ENCODE measurements around the gene PDIA2.

Gene PDIA2

DNA sequence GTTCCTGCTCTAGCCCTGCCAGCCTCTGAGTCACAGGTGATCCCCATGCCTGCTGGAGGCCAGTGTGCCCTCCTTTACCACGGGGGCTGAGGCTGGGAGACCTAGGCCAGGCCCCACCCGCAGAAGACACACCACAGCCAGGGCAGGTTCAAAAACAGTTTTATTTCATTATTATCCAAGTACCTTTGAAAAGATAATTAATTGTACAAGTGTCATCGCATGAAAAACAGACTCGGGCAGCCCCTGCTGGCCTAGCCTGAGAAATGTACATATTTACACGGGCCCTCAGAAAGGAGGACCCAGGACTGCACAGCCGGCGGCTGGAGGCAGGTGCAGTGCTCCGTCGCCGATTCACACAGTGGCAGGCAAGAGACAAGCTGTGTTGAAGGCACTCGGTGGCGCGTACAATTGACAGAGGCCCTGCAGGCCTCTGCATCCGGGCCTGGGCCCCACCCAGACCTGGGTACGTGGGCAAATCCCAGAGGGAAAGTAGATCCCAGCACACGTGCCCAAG lies 4.4 kb downstream of the PDIA2 start:
- Histone ChIP-seq H3K36me3 (peaks cover 62% of the 10 kb centered on the region), H3K27me3 (peaks cover 12% of the 10 kb centered on the region), H3K9me3 (no peaks in the 10 kb centered on the region), H3K27ac (no peak overlapping the region), H3K4me3 (ENCODE audit: low read depth in 1 of 2, low read length in 1 of 2) (no peak overlapping the region), H3K4me1 (ENCODE audit: control insufficient read depth in 1 of 2, insufficient read depth in 1 of 2, low read depth in 1 of 2, low read length in 1 of 2) (no peaks in the 10 kb centered on the region)
- TF ChIP-seq, protein P1, sequence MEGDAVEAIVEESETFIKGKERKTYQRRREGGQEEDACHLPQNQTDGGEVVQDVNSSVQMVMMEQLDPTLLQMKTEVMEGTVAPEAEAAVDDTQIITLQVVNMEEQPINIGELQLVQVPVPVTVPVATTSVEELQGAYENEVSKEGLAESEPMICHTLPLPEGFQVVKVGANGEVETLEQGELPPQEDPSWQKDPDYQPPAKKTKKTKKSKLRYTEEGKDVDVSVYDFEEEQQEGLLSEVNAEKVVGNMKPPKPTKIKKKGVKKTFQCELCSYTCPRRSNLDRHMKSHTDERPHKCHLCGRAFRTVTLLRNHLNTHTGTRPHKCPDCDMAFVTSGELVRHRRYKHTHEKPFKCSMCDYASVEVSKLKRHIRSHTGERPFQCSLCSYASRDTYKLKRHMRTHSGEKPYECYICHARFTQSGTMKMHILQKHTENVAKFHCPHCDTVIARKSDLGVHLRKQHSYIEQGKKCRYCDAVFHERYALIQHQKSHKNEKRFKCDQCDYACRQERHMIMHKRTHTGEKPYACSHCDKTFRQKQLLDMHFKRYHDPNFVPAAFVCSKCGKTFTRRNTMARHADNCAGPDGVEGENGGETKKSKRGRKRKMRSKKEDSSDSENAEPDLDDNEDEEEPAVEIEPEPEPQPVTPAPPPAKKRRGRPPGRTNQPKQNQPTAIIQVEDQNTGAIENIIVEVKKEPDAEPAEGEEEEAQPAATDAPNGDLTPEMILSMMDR (IDR thresholded peaks at IDR 0.05), result no peak

DNA sequence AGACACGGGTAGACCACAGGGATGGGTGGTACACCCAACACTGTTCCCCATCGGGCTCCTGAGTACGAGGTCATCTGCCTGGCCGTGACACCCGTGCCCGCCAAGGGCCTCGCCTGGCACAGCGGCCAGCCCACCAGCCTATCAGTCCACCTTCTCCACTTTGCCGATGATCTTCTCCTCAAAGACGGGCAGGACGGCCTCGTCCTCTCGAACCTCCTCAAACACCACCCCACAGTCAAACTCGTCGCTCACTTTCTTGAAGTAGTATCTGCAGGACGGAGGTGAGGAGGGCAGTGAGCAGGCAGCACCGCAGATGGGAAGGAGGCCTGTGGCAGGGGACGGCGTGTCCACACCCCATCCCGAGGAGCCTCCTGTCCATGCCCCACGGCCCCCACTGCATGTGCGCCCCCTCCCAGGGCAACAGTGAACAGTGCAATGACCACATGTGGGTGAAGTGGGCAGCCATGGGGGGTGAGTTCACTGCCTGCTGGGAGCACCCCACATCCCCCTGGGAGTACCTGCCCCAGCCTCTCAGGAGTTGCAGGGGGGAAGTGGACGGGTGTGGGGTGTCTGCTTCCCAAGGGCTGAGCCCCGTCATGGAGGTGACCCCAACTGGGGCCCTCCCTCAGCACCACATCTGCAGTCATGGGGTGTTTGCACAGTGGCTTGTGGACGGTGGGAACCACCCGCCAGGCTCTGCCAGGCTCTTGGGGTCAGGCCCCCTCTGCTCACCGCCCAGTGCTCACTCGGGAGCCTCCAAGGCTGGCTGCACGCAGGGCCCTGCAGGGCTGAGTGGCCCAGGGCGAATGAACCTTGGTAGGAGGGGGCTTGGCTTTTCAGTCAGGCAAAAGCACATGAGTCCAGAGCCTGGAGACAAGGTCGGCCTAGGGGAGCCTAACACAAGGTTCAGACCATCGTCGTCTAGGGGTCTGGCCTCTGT lies 5.3 kb downstream of the PDIA2 start:
- no peak overlapping the region for H3K4me3 ChIP-seq (ENCODE audit: low read depth in 1 of 2, low read length in 1 of 2)
- H3K4me1 ChIP-seq (ENCODE audit: control insufficient read depth in 1 of 2, insufficient read depth in 1 of 2, low read depth in 1 of 2, low read length in 1 of 2), result no peaks in the 10 kb centered on the region
- H3K9me3 ChIP-seq, result no peaks in the 10 kb centered on the region
- no peak overlapping the region for H3K27ac ChIP-seq
- H3K36me3 ChIP-seq, result peaks cover 71% of the 10 kb centered on the region
- TF ChIP-seq, protein P1 (IDR thresholded peaks at IDR 0.05), result no peak
- H3K27me3 ChIP-seq, result peaks cover 3% of the 10 kb centered on the region

DNA sequence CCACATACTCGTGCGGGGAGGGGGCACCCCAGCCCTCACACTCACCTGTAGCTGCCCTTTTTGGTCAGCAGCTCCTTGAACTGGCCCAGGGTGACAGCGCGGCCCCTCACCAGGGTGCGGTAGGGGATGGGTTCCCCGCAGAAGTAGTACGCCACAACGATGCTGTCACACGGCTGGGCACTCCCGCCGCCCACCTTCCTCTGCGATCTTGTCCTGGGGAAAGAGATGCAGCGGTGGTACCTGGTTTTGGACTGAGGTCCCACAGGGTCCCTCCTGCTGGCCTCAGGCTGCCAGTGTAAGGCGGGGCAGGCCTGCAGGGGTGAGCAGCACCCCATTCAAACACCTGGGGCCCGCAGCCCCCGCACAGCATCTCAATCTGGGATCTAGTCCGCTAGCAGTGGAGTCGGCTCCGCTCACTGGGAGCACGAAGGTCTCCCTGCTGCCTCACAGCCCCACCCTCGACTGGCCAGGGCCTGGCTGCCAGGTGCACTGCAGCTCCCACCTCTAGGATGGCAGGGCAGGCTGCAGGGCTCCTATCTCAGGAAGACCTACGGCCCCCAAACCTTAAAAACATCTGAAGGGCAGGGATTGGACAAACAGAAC lies 6.5 kb downstream of the PDIA2 start:
- Histone ChIP-seq H3K9me3 (no peaks in the 10 kb centered on the region), H3K4me1 (ENCODE audit: control insufficient read depth in 1 of 2, insufficient read depth in 1 of 2, low read depth in 1 of 2, low read length in 1 of 2) (no peaks in the 10 kb centered on the region), H3K27ac (no peak overlapping the region), H3K36me3 (peaks cover 80% of the 10 kb centered on the region), H3K27me3 (no peaks in the 10 kb centered on the region), H3K4me3 (ENCODE audit: low read depth in 1 of 2, low read length in 1 of 2) (no peak overlapping the region)
- TF ChIP-seq, protein P1 (IDR thresholded peaks at IDR 0.05), result no peak

DNA sequence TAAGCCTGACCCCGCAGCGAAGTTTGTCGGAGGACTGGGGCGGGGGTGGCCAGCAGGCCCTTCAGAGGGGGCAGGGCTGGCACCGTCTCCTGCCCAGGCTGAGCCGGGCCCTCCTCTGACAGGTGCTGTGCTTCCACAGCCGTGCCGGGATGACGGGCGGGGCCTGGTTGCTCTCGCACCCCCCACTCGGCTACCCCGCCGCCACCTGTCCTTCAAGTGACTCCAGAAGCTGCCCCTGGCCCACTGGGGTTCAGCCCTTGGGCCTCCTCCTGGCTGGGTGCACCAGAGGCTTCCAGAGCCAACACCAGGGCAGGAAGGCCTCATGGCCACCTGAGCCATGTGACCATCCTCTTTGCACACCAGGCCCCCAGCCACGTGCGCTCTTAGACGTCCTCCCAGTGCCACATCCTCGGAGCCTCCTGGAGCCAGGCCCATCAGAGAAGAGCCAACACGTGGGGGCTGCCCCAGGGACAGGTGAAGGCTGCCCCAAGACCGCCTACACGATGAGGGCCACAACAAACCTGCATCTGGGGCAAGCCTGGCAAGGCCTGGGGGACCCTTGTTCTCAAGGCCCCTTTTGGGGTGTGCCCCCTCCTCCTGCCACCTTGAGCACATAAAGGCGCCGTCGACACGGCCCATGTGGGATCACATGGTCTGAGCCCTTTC lies 7.2 kb downstream of the PDIA2 start:
- TF ChIP-seq, protein P1 (IDR thresholded peaks at IDR 0.05), result no peak
- Histone ChIP-seq H3K4me1 (ENCODE audit: control insufficient read depth in 1 of 2, insufficient read depth in 1 of 2, low read depth in 1 of 2, low read length in 1 of 2) (no peaks in the 10 kb centered on the region), H3K27ac (no peak overlapping the region), H3K27me3 (no peaks in the 10 kb centered on the region), H3K9me3 (no peaks in the 10 kb centered on the region), H3K36me3 (peaks cover 80% of the 10 kb centered on the region), H3K4me3 (ENCODE audit: low read depth in 1 of 2, low read length in 1 of 2) (no peak overlapping the region)

DNA sequence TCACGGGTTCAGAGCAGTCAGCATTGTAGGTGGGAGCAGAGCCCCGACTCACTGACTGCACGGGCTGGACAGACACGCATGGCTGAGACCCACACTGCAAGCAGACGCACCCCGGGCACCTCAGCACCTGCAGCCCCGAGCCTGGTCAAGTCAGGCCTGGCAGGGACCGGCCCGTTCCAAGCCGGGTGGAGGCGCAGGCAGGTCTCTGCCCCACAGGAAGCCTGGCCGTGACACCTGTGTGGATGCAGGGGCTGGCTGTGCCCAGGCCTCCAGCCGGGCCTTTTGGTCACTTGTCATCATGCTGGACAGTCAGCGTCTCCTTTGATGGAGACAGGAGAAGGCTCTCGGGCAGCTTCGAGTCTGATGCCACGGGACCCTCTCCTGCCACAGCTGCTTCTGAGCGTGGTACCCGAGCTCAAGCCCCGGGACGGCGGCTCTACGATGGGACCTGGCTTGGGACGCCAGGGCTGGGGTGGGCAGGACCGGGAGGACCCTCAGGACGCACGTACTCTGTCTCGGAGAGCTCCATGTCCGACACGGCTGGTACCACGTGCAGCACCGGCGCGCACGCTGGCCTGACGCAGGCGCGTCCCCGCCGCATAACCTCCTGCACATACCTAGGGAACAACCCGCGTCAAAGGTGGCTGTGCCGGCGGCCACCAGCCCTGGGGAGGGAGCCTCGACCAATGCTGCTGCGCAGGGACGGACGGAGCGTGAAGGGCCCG lies 7.9 kb downstream of the PDIA2 start:
- Histone ChIP-seq H3K9me3 (no peaks in the 10 kb centered on the region), H3K36me3 (peaks cover 85% of the 10 kb centered on the region), H3K4me3 (ENCODE audit: low read depth in 1 of 2, low read length in 1 of 2) (no peak overlapping the region), H3K4me1 (ENCODE audit: control insufficient read depth in 1 of 2, insufficient read depth in 1 of 2, low read depth in 1 of 2, low read length in 1 of 2) (no peaks in the 10 kb centered on the region), H3K27me3 (no peaks in the 10 kb centered on the region), H3K27ac (no peak overlapping the region)
- TF ChIP-seq, protein P1 (IDR thresholded peaks at IDR 0.05), result no peak

Measured in neutrophil (primary cell).